Left renal pelvis (tissue), 4 donors: Measurements from ENCODE around the gene FAF1. TPM values are rescaled to one million over a fixed set of nuclear protein-coding genes. Genes with fewer than 3 reads are reported as not detected.

Experiments
- DNase-seq, 4 donors: peaks; one replicate each; pipeline ENCODE4 v3.0.0-alpha.2; 2013; ENCODE audit warnings: low read depth in 4 of 4, low spot score in 3 of 4
- polyA plus RNA-seq, 4 donors: library from polyadenylated mRNA; unstranded; fragments of 120-200 nt; gene quantifications; one replicate each; pipeline ENCODE4 v1.2.1, GENCODE V29; 2013; ENCODE audit not compliant: insufficient read length in 4 of 4

FAF1 gene
- polyA plus RNA-seq, 4 donors, result 52.7 to 72.0 (median 64.6) TPM

DNA sequence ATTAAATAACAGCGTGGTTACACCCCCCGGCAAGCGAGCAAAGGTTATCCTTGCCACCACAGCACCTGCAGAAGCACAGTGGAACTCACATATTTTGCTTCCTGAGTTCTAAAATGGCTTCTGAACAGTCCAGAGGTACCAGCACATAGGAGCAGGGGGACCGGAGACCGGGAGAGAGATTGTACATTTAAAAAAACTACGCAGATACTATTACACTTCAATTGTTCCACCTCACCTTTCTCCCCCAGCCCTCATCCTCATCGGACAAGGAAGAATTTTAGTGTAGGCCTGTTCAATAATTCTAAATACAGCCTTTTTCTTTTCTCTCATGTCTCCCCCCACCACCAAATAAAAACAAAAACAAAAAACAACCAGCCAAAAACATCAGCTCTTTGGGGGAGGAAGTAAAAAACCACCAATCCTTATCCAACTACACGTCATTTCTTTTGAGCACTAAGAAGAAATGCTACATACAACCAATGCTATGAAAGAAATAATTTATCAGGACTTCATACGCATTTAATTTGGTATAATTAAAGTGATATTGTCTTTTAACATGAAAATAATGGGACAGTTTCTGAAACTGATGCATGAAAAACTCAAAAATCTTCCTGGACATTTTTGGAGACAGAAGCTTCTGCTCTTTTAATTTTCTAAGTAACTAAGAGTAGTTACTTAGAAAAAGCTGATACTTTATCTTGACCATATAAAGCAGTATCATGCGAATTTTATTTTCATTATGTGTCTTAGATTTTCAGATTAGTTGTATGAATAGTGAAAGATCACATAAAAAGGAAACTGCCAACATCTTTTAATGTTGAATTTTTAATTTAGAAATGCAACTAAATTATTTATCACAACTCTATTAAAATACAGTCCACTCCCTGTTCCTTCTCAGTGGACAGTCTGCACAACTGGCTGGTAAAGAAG is 19.1 kb upstream of the FAF1 start:
- no peak for DNase-seq

- DNase-seq, result no peak
These were observed 18.2 kb upstream of the FAF1 start for GRCh38 chr1:50978144-50978851.

DNA sequence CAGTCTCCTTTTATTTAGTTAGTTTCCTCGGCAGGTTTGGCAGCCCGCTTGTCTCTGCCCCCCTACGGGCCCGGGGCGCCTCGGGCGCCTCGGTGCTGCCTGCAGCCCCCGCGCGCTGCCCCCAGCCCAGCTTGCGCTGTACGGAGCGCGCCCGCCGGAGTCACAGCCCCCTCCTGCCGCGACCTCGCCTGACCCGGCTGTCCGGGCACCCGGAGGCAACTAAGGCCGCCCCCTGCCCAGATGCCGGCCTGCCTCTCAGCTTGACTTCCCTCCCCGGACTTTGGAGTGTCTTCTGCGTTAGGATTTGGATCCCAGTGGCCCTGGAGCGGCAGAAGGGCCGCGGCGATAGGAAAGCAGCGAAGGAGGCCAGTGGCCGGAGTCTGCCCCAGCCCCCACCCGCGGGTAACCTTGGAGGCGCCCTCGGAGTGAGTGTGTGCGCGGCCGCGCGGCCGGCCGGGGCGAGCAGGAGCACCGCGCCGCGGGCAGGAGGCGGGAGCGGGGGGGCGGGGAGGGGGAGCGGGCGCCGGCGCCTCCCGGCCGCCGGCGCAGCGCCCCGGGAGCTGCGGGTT is 17.6 kb upstream of the FAF1 start:
- no peak for DNase-seq

DNA sequence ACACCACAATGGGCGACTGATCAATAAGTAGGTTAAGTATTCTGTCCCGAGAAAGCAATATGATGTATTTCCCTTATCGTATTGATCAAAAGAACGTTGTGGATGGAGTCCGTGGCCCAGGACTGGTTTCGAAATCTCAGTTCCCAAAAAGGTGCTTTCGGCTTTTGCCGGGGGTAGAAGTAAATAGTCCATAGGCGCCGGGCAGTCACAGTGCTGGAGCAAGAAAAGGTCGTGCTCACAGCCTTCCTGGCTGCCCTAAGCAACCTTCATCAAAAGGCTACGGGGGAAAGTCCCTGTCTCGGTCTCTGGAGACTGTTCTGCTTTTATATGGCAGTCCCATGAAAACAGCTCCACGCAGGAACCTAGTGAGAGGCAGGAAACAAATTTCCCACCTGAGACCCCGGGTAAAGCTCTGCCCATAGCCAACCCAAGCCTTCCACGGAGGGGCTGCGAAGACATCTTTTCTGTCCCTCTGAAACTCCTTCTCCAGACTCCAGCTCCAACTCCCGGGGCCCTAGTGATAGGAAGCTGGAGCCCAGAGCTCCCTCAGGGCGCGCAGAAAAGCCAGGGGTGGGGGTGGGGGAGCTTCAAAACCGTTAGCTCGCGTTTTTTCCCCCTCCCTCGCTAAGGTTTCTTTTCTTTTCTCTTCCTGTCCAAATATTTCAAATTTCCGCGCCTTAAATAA is 17.0 kb upstream of the FAF1 start:
- no peak for DNase-seq

DNA sequence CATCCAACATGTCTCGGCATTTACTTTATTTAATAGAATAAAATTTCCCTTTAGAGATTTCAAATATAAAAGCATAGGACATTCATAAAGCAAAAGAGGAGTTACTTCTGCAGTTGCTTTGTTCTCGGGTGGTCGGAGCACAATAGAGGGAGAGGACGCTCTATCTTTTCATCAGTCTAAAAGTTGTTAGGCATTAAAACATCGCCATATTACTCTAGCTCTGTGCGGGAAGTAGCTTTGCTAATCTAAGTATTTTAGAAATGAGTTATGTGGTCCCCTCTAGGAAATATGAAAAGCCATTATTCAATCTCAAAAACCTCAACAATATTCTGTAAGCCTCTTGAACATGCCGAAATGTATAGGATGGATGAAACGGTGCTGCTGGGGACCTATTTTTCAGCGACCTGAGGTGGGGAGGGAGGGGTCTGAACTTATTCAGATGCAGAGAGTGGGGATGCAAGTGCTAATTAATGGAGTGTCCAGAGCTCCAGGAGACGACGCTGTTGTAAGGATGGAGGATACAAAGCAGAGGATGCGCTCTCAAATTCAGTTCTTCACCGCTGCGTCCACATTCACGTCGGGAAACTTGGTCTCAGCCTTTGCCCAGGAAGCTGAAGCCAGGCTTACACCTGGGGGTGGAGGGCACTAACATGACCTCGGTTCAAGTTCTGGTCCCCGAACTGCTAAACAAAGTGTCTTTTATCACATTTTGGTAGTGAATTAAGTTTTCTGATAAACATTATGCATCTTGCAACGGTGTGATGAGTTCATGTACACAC is 16.2 kb upstream of the FAF1 start:
- no peak for DNase-seq

DNA sequence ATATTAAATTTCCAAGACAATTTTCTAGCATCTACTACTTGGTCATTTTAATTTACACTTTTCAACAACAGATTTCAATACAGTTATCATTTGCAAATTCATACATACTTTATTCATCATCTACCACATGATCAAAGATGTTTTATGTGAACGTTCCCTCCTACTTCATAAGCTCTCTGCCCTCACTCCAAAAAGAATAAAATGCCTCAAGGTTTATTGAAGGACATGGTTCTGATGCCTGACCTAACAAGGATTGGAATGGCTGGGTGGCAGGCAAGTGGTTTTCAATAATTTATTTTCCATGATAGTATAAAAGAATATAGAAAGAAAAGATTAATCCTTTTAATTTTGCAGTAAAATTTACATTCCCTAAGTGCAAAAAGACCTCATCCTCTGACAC is 15.4 kb upstream of the FAF1 start:
- DNase-seq, result no peak

DNA sequence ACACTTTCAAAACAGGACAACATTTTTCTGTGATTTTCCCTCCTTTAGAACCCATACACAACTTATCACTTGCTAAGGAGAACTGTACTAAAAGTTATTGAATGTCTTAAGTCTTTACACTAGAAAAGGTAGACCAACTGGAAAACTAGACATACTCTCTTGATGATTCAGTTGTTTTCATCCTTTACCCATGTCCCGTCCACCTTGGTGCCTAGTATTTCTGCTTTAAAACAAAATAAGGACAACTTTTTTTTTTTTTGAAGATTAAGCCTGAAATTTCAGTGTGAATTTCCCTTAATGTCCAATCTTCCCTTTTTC is 14.5 kb upstream of the FAF1 start:
- DNase-seq, result no peak

- no peak for DNase-seq
These were observed 14.0 kb upstream of the FAF1 start for GRCh38 chr1:50973875-50974617.

GRCh38 chr1:50973255-50973654 is 13.2 kb upstream of the FAF1 start:
- DNase-seq, result no peak

GRCh38 chr1:50972766-50973165 is 12.7 kb upstream of the FAF1 start:
- DNase-seq, result no peak

GRCh38 chr1:50971748-50972305 is 11.8 kb upstream of the FAF1 start:
- no peak for DNase-seq

DNA sequence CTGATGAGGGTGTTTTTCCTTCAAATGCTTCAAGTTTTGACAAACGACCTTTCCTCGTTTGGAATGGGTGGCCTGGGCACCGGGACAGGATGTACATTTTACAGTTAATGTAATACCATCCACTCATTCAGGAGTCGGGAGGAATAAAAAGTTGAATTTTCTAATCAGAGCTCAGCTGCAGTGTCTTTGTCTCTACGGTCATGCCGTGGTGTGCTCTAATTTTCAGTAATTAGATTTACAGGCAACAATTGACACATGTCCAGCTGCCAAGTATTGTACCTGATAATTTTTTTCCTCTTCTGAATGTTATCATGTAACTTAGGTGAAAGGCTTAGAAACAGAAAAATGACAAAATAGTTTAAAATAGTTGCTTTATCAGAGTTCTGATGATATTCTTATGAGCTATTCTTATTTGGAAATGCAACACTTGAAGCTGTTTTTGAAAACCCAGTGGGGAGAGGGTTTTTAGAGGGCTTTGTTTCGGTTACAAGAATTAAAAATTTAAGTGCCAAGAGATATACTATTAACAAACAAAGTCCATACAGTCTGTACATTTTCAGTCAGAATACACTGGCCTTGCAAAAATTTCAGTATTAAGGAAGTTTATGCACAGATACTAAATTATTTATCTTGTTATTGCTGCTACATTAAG is 11.0 kb upstream of the FAF1 start:
- DNase-seq, result no peak

GRCh38 chr1:50970509-50970887 is 10.4 kb upstream of the FAF1 start:
- DNase-seq, result no peak

GRCh38 chr1:50969611-50970508 is 9.8 kb upstream of the FAF1 start, which contains the start of gene CDKN2C:
Gene CDKN2C (plus strand): TSS chr1:50970245. CDS start chr1:50970369, 124 bp downstream.
- DNase-seq, result no peak

- DNase-seq, result no peak
These were observed 8.9 kb upstream of the FAF1 start for GRCh38 chr1:50968821-50969610.

DNA sequence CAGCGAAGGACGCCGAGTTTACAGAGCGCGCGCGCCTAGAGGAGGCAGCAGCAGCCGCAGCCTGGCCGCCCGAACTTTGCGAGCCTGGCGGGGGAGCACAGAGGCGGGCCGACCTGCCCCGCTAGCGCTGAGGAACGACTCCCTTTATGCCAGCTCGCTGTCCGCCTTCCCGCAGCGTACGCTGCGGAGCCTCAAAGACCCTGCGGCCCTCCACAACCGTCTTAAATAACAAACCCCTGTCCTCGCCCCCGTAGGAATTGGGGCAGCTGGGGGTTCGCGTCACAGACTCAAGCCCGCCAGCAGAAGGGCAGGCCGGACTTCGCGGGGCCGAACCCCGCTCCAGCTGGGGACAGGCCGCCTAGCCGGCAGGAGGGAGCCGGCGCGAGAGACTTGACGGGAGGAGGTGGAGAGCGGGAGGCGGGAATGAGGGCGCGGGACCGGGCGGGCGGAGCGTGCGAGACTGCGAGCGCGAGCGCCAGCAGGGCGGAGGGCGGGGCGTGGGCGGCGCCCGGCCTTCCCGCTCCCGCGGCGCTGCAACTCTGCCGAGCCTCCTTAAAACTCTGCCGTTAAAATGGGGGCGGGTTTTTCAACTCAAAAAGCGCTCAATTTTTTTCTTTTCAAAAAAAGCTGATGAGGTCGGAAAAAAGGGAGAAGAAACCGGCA is 8.2 kb upstream of the FAF1 start:
- peak in 3 of 4 donors; percentile 69 to 74 (median 74) for DNase-seq
